Measurements from ENCODE around the gene ARSG. TPM values are rescaled to one million over a fixed set of nuclear protein-coding genes. Genes with fewer than 3 reads are reported as not detected.

The ARSG gene
- total and polyA plus RNA-seq, 2 of the 8 experiments (the other 6 are each of a cell fraction or from before 2014, with no cell fraction given): 3.3 to 4.0 TPM

DNA sequence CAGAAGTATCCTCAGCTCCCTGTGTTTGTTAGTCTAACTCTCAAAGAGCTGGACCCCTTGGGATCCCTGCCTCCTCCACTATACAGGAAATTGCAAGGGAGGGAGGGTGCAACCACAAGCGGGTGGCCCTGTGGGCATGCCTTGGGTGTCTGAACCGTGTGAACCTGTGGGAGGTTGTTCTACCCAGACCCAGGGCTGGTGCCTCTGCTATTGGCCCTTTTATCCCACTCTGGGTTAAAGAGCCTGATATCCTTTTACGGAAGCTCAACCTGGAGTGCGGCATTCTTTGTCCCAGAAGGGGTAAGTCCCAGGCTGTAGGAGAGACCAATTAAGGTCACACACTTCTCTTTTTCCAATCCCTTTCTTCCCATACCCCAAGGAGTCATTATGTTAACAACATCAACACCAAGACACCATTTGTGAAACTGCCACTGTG, 53.4 kb downstream of the ARSG start:
- H3K4me2 ChIP-seq (ENCODE audit: insufficient read depth in 1 of 2, low read depth in 2 of 2, low read length in 2 of 2): no peak overlapping the region
- H3K79me1 ChIP-seq (ENCODE audit: low read depth, low read length): no peaks in the 10 kb centered on the region
- ChIA-PET POLR2A (ENCODE audit: partially characterized antibody) (no interaction called here), CTCF (ENCODE audit: partially characterized antibody) (interaction anchor here (0.6 to 2.8 kb wide), 5 partner anchors 9 to 287 kb away, joined by 3 to 11 read pairs (median 4); no protein-coding TSS in a partner anchor)
- peaks cover 0 to 2% (median 0%) of the 10 kb centered on the region in 4 experiments; a peak in 1 of 7 replicates for H3K4me1 ChIP-seq (replicated peaks in 1 of 4; ENCODE audit: control insufficient read depth in 3 of 4, insufficient read depth in 4 of 4, low read length in 3 of 4)
- no peaks in the 10 kb centered on the region for H4K20me1 ChIP-seq (replicated peaks in 1 of 2; ENCODE audit: control insufficient read depth in 1 of 2, insufficient read depth in 2 of 2, low read length in 2 of 2)
- no peak overlapping the region for H2BK15ac ChIP-seq (ENCODE audit: low read length)
- 0 out of 2 replicates have a peak overlapping the region, but pooled peaks have one; percentile 13 for H2AK5ac ChIP-seq (ENCODE audit: low read depth, low read length)
- no peaks in the 10 kb centered on the region for H3K27me3 ChIP-seq (replicated peaks in 1 of 4; ENCODE audit: control insufficient read depth in 3 of 4, extremely low read depth in 1 of 4, insufficient read depth in 3 of 4, low read length in 3 of 4)
- H3K4ac ChIP-seq (replicated peaks; ENCODE audit: insufficient read length, low read depth, low read length): no peak overlapping the region
- no peak overlapping the region for H2BK12ac ChIP-seq (ENCODE audit: low read depth, low read length)
- no peak overlapping the region for H4K5ac ChIP-seq (ENCODE audit: insufficient read length, low read depth, low read length)
- H2BK5ac ChIP-seq (ENCODE audit: low read depth, low read length): no peak overlapping the region
- no peak overlapping the region for H3K27ac ChIP-seq (ENCODE audit: low read depth, low read length)
- no peak overlapping the region for H2BK20ac ChIP-seq (ENCODE audit: low read length)
- H3K23me2 ChIP-seq (ENCODE audit: low read depth, low read length): no peaks in the 10 kb centered on the region; the same call in 1 of the 2 replicates
- no peaks in the 10 kb centered on the region for H3K36me3 ChIP-seq (ENCODE audit: control insufficient read depth in 2 of 4, insufficient read depth in 4 of 4, low read length in 3 of 4)
- WGBS, 2 experiments (ENCODE audit: extremely low coverage in 1 of 2, insufficient coverage in 1 of 2, insufficient read length in 1 of 2, insufficient replicate concordance in 2 of 2, low coverage in 1 of 2, low lambda C conversion rate in 2 of 2, missing lambda C conversion rate in 1 of 2): 80% methylated on average over 4 of the region's 4 CpGs; no CpG with 5 or more reads in 1 of the 2 experiments
- DNase-seq (ENCODE audit: low read depth in 1 of 2, low spot score in 2 of 2) (no peak), FAIRE-seq (no peak)
- H3K56ac ChIP-seq (replicated peaks; ENCODE audit: insufficient read length, low read depth, low read length): no peak overlapping the region
- no peak overlapping the region for H3K9ac ChIP-seq (replicated peaks in 1 of 4; ENCODE audit: extremely low read depth in 1 of 4, low read depth in 3 of 4, low read length in 3 of 4)
- H3K18ac ChIP-seq (ENCODE audit: extremely low read depth, low read length): no peak overlapping the region
- no peak for TF ChIP-seq ASH2L (IDR thresholded peaks at IDR 0.05; ENCODE audit: low read length)
- no peak for TF ChIP-seq SP1 (IDR thresholded peaks at IDR 0.05; ENCODE audit: low read depth, low read length)
- no peak for TF ChIP-seq NRF1 (IDR thresholded peaks at IDR 0.05; ENCODE audit: low read depth, low read length)
- TF ChIP-seq BACH1 (IDR thresholded peaks at IDR 0.05; ENCODE audit: low read length): no peak
- no peak for TF ChIP-seq POLR2A (IDR thresholded peaks at IDR 0.05; ENCODE audit: control extremely low read depth in 1 of 2, low read depth in 2 of 2, low read length in 2 of 2)
- no peak for TF ChIP-seq CBX5 (IDR thresholded peaks at IDR 0.05; ENCODE audit: low read depth, low read length)
- no peak for TF ChIP-seq HDAC2 (IDR thresholded peaks at IDR 0.05; ENCODE audit: borderline replicate concordance in 1 of 2, low read depth in 2 of 2, low read length in 2 of 2)
- no peak for TF ChIP-seq TCF12 (IDR thresholded peaks at IDR 0.05; ENCODE audit: low read depth, low read length)
- no peak for TF ChIP-seq SIN3A (conservative IDR thresholded peaks at IDR 0.05 in 1 of 2, IDR thresholded peaks at IDR 0.05 in 1 of 2; ENCODE audit: low read depth in 1 of 2, low read length in 2 of 2)
- TF ChIP-seq EGR1 (IDR thresholded peaks at IDR 0.05; ENCODE audit: borderline replicate concordance, low read depth, low read length): no peak
- no peak for TF ChIP-seq RNF2 (IDR thresholded peaks at IDR 0.05; ENCODE audit: borderline replicate concordance, low read depth, low read length, missing control alignments, poor library complexity, severe bottlenecking)
- TF ChIP-seq SIRT6 (IDR thresholded peaks at IDR 0.05; ENCODE audit: low read length): no peak
- TF ChIP-seq TAF7 (optimal IDR thresholded peaks at IDR 0.05; ENCODE audit: borderline replicate concordance, low read depth, low read length): no peak
- TF ChIP-seq CHD1 (IDR thresholded peaks at IDR 0.05; ENCODE audit: low read depth, low read length): no peak
- TF ChIP-seq RXRA (IDR thresholded peaks at IDR 0.05; ENCODE audit: insufficient read depth, low read depth, low read length): no peak
- H4K8ac ChIP-seq (ENCODE audit: extremely low read depth, insufficient read depth, low read length): no peak overlapping the region
- H3K23ac ChIP-seq (ENCODE audit: insufficient read length): no peak overlapping the region
- H3K79me2 ChIP-seq (ENCODE audit: control insufficient read depth in 1 of 2, insufficient read depth in 2 of 2, low read length in 2 of 2): no peaks in the 10 kb centered on the region
- H3K14ac ChIP-seq (ENCODE audit: insufficient read length): no peak overlapping the region
- H2BK120ac ChIP-seq (replicated peaks; ENCODE audit: low read depth, low read length): no peak overlapping the region
- no peak overlapping the region for H3K4me3 ChIP-seq (ENCODE audit: extremely low read depth in 1 of 4, insufficient read depth in 2 of 4, low read depth in 3 of 4, low read length in 4 of 4)
- H3K9me3 ChIP-seq (ENCODE audit: insufficient read depth in 2 of 2, low read depth in 1 of 2, low read length in 1 of 2): no peaks in the 10 kb centered on the region
- H4K91ac ChIP-seq (replicated peaks; ENCODE audit: insufficient read length, low read length): no peak overlapping the region
- H2AFZ ChIP-seq (ENCODE audit: low read length): no peak overlapping the region

All from H1 (cell line).